Osteoblast (primary cell): ENCODE data around the gene CBFA2T3. TPM values are rescaled to one million over a fixed set of nuclear protein-coding genes. Genes with fewer than 3 reads are reported as not detected.

Experiments used
- DNase-seq: peaks from one replicate; pipeline ENCODE4 v3.0.0; 2011; ENCODE audit warnings: low spot score, mixed read lengths; ENCODE audit not compliant: insufficient read length; ENCODE audit errors: missing footprints
- H2AFZ ChIP-seq: 2 replicates; pipeline ENCODE4 v1.6.0; 2011; ENCODE audit warnings: mild to moderate bottlenecking, low read length
- H3K27ac ChIP-seq: 2 replicates; pipeline ENCODE4 v1.5.1; 2011; ENCODE audit warnings: mild to moderate bottlenecking, low read depth, low read length, moderate library complexity
- H3K27me3 ChIP-seq: 2 replicates; pipeline ENCODE4 v1.6.0; 2012; ENCODE audit warnings: mild to moderate bottlenecking, control low read depth, inconsistent platforms, low read length, moderate library complexity; ENCODE audit not compliant: insufficient read depth
- H3K36me3 ChIP-seq: 2 replicates; pipeline ENCODE4 v1.5.1; 2011; ENCODE audit warnings: mild to moderate bottlenecking, low read length, control low read depth, moderate library complexity; ENCODE audit not compliant: insufficient read depth
- H3K4me1 ChIP-seq: 2 replicates; pipeline ENCODE4 v1.5.1; 2011; ENCODE audit warnings: mild to moderate bottlenecking, low read length, control low read depth, moderate library complexity; ENCODE audit not compliant: insufficient read depth
- H3K4me2 ChIP-seq: 2 replicates; pipeline ENCODE4 v1.6.0; 2011; ENCODE audit warnings: mild to moderate bottlenecking, low read length; ENCODE audit not compliant: insufficient read depth
- H3K4me3 ChIP-seq: fragments of 200-600 bp; sonication (generic); 3 replicates; pipeline ENCODE4 v1.5.1; 2012; ENCODE audit warnings: mild to moderate bottlenecking, low read length, inconsistent platforms; ENCODE audit not compliant: insufficient read depth
- H3K79me2 ChIP-seq: 2 replicates; pipeline ENCODE4 v1.6.0; 2012; ENCODE audit warnings: mild to moderate bottlenecking, low read length, control low read depth, inconsistent platforms; ENCODE audit not compliant: insufficient read depth
- H3K9me3 ChIP-seq: 2 replicates; pipeline ENCODE4 v1.5.1; 2011; ENCODE audit warnings: low read depth, low read length, control low read depth
- H4K20me1 ChIP-seq: 2 replicates; pipeline ENCODE4 v1.6.0; 2012; ENCODE audit warnings: mild to moderate bottlenecking, low read length, control low read depth; ENCODE audit not compliant: insufficient read depth
- CTCF ChIP-seq: IDR thresholded peaks from 2 replicates; pipeline ENCODE4 v1.5.1; 2011; ENCODE audit warnings: mild to moderate bottlenecking, low read depth, low read length, moderate library complexity; ENCODE audit errors: extremely low read depth
- total RNA-seq: library from RNA; depleted of rRNA; stranded (reverse); fragments of >200 nt; gene quantifications from 2 replicates; pipeline ENCODE4 v1.2.3, GENCODE V29; 2012

CBFA2T3 gene
- total RNA-seq, 1 donor: not detected

- TF ChIP-seq CTCF: no peak
- Histone ChIP-seq H3K4me1 (no peaks in the 10 kb centered on the region), H3K27me3 (peaks cover 13% of the 10 kb centered on the region), H2AFZ (no peak overlapping the region), H3K79me2 (no peaks in the 10 kb centered on the region), H3K36me3 (no peaks in the 10 kb centered on the region), H3K9me3 (no peaks in the 10 kb centered on the region), H4K20me1 (no peaks in the 10 kb centered on the region), H3K27ac (no peak overlapping the region), H3K4me2 (no peak overlapping the region), H3K4me3 (no peak overlapping the region)
- no peak for DNase-seq
Observed at GRCh38 chr16:88883117-88883895, 93.7 kb downstream of the CBFA2T3 start.

GRCh38 chr16:88882358-88883030, 94.5 kb downstream of the CBFA2T3 start:
- Histone ChIP-seq H4K20me1 (no peaks in the 10 kb centered on the region), H3K4me3 (no peak overlapping the region), H3K27ac (no peak overlapping the region), H3K4me1 (no peaks in the 10 kb centered on the region), H3K4me2 (no peak overlapping the region), H3K79me2 (no peaks in the 10 kb centered on the region), H3K36me3 (no peaks in the 10 kb centered on the region), H3K27me3 (peaks cover 13% of the 10 kb centered on the region), H2AFZ (no peak overlapping the region), H3K9me3 (no peaks in the 10 kb centered on the region)
- no peak for DNase-seq
- no peak for TF ChIP-seq CTCF

- no peaks in the 10 kb centered on the region for H3K9me3 ChIP-seq
Observed at GRCh38 chr16:88881675-88882357, 95.2 kb downstream of the CBFA2T3 start.

More at GRCh38 chr16:88881675-88882357, 95.2 kb downstream of the CBFA2T3 start:
- Histone ChIP-seq H4K20me1 (no peaks in the 10 kb centered on the region), H2AFZ (no peak overlapping the region), H3K4me2 (no peak overlapping the region), H3K4me1 (no peaks in the 10 kb centered on the region), H3K36me3 (no peaks in the 10 kb centered on the region), H3K27me3 (peaks cover 13% of the 10 kb centered on the region), H3K27ac (no peak overlapping the region), H3K4me3 (no peak overlapping the region), H3K79me2 (no peaks in the 10 kb centered on the region)
- DNase-seq: no peak
- TF ChIP-seq CTCF: no peak
